ENCODE data around the gene KCNN4.
"Not testable (repeated sequence)": the region's sequence is repeated elsewhere in the genome, so short reads cannot be mapped to it uniquely, and the experiment has no call there.

The KCNN4 gene

DNA sequence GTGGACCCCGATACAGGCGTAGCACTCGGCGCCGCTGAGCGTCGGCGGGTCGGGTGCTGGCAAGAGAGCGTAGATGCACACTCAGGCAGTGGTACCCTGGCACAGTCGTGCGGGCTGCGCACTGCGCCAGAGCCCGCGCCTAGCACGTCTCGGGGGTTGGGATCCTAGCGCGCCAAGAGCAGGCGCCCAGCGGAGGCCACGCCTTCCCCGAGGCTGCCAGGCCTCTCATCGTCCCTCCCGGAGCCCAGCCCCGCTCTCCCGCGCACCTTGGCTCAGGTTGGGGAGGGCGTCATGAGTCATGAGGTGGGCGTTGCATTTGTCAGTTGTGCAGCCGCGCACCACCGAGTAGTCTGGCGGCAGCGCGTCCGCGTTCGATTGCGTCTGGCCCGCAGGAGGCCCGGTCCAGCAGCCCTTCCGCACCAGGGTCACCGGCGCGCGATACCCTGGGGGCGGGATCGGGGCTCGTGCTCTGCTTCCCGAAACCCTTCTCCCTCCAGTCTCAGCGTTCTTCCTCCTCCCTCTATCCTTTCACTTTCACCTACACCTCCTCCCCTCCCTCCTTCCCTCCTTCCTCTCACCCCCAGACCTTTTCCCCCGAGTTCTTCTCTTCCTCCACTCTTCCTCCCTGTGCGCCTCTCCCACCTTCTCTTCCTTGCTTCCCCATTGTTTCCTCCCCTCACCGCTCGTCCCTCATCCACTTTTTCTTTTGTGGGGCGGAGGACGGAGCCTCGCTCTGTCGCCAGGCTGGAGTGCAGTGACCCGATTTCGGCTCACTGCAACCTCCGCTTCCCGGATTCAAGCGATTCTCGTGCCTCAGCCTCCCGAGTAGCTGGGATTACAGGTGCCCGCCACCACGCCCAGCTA lies 18.0 kb upstream of the KCNN4 start:
- DNase-seq (ENCODE audit: low read depth), result peak; percentile 30

DNA sequence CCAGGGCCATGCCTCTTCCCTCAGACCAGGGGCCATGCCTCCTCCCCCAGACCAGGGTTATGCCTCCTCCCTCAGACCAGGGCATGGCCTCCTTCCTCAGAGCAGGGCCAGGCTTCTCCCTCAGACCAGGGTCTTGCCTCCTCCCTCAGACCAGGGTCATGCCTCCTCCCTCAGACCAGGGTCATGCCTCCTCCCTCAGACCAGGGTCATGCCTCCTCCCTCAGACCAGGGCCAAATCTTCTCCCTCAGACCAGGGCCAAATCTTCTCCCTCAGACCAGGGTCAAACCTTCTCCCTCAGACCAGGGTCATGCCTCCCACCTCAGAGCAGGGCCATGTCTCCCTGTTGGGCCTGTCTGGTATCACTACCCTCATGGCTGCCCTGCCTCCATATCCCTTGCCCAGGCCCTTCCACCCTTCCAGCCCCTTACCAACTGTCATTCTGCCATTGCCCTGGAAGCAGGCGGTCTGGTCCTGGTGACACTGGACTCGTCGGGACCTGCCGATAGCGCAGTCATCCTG lies 17.3 kb upstream of the KCNN4 start:
- DNase-seq (ENCODE audit: low read depth), result no peak

DNA sequence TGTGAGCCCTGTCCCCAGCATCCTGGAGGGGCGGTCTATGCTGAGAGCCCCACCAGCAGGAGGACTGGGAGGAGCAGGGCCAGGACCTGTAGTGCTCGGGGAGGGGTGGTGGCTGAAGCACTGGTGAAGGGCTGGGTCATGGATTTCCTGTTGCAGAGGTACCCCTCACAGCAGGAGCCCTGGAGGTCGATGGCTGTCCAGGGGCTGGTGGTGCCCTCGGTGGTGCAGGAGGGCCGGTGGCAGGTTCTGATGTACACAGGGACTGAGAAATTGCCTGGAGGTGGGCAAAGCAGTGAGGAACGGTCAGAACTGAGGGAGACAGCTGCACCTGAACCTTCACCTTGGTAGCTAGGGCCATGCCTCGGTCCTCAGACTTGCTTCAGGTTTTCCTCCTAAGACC lies 16.8 kb upstream of the KCNN4 start:
- DNase-seq (ENCODE audit: low read depth), result no peak

DNA sequence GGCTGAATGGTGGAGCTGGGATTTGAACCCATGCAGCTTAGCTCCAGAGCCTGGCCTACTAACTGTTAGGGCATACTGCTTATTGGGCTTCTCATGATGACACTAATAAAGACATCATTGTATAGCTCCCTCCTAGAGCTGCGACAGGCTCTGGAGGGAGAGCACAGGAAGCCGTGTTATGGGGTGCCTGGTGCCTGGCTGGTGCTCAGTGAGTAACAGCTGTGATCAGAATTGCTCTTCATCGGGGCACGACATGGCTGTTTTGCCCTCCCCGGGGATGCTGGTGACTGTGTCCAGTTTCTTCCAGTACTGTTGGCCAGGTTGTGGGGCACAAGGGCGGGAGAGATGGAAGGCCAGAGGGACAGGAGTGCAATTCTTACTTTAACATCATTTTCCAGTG lies 16.3 kb upstream of the KCNN4 start:
- no peak for DNase-seq (ENCODE audit: low read depth)

DNA sequence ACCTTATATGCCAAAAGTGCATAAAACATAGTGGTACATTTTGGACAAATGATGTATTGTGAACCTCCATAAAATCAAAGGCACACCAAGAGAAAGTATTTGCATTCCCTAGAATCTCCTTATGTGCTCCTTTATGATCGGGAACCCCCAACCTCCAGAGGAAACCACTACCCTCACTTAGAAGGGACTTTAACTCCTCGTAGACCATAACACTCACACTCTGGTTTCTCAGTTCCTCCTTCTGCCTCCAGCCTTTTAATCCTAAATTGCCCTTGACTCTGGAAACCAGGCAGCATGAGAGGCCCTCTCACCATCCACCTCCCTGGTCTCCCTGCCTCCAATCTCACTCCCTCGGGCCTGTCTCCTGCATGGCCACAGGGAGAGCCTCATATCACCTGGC lies 9.8 kb upstream of the KCNN4 start:
- DNase-seq (ENCODE audit: low read depth), result no peak

DNA sequence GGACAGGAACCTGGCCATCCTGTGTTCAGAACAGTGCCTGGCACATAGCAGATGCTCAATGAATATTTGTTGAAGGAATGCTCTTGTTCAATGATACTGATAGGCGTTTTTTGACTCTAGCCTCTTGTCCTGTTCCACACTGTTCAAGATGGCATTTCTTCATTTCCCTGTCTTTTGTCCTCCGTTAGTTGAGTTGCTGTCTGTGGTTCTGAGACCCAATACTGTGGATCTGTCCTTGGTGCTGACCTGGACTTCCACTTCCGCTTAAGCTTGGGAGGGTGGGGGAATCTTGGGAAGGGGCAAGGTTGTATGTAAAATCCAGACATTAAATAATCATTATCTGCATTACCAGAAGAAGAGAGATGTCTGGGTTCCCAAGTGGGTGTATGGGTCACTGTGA lies 8.3 kb upstream of the KCNN4 start:
- DNase-seq (ENCODE audit: low read depth), result no peak

DNA sequence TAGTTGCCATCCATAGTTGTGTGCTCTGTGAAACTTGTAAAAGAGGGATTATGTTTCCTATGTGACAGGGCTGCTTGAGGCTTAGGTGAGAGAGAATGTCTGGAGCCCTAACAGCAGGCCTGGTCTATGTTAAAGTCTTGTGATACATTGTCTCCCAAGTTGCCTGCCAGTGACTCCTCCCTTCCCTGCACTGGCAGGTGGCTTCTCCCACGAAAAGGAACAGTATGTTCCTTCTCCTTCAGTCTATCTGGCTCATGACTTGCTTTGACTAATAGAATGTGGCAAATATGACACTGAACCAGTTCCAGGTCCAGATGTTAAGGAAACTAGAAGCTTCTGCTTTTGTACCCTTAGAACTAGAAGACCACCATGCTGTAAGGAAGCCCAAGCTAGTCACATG lies 5.9 kb upstream of the KCNN4 start:
- DNase-seq (ENCODE audit: low read depth), result no peak

DNA sequence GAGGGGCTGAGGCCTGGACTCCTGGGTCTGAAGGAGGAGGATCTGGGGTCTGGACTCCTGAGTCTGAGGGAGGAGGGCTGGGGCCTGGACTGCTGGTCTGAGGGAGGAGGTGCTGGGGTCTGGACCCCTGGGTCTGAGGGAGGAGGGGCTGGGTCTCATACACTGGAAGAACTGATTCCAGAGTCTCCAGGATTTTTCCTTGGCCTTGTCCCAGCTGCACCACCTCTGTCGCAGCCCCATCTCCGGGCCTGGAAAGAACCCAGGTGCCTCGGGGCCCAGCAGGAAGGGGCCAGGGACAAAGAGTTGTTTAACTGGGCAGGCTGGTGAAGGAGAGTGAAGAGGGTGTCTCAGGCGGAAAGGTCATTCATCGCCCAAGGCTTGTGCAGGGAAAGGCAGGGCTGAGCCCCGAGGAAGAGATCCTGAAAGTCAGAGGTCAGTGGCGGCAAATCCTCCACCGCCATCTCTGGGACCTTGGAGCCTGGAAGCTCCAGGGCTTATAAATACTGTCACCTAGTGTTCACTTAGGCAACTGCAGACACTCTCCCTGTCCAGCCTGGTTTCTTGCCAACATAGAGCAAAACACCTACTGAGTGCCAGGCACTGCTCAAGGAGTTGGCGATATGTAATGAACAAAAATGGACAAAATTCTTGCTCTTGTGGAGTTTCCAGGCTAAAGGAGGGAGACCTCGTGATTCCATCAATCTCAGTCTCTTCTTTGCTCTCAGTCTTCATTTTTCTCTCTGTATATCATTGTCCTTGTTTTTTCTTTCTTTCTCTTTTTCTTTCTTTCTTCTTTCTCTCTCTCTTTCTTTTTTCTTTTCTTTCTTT lies 4.4 kb upstream of the KCNN4 start:
- no peak for DNase-seq (ENCODE audit: low read depth)

DNA sequence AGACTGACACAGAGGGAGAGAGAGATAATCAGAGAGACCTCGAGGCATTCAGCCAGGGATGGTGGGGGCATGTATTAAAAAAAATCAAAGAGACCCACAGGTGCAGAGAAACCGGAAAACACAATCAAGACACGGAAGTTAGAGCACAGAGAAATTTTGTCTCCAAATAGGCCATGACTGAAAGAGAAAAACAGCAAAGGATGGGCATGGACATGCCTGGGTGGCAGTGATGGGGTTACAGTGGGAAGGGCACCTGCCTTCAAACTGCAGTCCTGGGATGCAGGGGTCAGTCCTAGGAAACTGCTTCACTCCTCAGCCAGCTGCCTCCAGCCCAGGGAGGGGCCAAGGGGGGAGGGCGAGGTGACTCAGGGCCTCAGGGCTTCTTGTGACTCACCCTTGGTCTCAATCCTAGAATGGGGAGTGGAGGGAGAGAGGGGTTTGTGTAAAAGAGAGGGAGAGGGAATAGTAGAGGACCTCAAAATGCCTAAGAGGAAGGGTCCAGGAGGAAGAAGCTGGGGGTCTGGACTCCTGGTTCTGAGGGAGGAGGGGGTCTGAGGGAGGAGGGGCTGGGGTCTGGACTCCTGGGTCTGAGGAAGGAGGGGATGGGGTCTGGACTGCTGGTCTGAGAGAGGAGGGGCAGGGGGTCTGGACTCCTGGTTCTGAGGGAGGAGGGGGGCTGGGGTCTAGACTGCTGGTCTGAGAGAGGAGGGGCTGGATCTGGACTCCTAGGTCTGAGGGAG lies 3.6 kb upstream of the KCNN4 start:
- DNase-seq (ENCODE audit: low read depth), result peak; percentile 32

DNA sequence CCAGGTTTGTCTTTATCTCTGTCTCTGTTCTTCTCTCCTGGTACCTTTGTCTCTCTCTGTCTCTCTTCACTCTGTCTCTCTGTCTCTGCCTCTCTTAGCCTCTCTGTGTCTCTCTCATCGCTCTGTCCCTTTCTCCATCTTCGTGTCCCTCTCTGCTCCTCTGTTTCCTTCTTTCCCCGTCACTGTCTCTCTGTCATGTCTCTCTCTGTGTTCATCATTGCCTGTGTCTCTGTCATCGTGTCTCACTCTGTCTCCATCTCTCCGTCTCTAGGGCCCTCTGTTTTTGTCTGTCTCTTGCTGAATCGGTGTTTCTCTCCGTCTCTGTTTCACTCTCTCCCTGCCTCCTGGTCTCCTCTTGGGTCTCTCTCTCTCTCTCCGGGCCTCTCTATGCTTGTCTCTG lies 2.9 kb upstream of the KCNN4 start:
- no peak for DNase-seq (ENCODE audit: low read depth)

DNA sequence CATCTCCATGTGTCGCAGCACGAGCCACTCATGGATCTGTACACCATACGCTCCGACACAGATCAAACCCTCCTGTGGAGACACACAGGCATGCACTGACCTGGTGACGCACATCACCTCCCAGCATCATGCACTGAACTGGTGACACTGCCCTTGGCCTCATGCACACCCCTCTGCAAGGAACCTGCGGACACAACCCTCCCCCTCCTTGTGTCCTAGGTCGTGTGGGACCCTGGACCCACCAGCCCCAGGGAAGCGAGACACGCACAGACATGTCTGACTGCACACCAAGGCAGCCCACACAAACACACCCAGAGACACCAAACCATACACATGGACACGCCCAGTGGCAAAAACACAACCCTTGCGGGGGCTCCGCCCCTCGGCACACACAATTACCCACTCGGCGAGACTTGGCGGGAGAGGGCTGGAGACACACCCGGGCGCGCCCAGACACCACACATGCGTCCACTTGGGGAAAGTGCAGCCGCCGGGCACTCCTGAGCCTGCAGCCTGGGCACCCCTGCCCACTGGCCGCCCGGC lies 2.0 kb upstream of the KCNN4 start:
- no peak for DNase-seq (ENCODE audit: low read depth)

DNA sequence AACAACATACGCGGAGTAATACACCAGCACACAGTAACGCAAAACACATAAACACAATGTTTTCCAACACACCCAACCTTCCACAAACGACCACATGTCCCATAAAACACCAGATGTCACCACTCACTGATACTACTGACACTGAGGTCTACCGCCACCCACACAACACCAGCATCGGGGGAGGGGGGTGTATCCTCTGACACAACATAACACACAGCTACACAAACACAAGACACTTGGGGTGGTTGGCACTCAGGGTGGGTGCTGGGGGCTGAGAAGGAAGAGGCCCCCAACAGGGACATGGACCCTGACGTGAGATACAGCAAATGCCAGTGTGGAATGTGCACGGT lies 1.5 kb upstream of the KCNN4 start:
- no peak for DNase-seq (ENCODE audit: low read depth)

DNA sequence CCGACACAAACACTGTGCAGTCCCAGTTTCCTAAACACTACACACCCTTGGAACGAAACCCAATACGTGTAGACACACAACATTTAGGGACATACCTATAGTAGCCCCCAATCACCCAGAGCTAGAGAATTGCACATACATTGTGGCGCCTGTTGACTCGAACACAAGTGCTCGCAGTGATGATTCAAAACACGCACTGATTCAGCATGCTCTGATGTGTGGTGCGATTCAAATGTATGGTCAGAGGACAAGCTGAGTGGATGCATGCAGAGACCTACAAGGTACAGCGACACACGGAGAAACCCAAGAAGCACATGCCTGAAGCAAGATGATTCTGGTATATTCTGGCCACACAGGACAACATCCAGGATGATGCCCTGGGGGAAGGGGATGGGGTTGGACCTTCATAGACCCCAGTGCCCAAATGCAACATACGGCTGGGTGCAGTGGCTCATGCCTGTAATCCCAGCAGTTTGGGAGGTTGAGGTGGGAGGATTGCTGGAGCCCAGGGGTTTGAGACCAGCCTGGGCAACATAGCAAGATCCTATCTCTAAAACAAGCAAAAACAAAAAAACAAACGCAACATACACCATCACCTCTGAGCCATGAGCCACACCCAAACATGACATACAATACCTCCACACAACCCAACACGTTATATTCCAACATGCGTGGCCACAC lies 997 bp upstream of the KCNN4 start:
- no peak for DNase-seq (ENCODE audit: low read depth)

DNA sequence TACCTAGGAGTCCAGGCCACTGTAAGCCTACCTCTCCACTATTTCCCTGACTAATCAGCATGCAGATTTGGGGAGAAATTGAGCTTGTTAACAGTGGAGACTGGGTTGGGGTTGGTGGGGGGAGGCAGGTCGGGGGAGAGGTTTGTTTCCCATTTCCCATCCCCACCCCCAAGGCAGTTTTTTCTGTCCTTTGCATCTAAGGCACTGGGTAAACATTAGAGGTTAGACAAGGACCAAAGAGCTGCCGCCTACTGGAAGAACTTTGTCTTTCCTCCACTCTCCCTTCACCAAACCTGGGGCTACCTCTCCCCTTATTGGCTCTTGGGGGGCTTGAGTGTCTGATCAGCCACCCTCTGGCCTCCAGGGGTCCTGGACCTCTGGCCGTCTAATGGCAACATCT lies 953 bp downstream of the KCNN4 start:
- no peak for DNase-seq (ENCODE audit: low read depth)

DNA sequence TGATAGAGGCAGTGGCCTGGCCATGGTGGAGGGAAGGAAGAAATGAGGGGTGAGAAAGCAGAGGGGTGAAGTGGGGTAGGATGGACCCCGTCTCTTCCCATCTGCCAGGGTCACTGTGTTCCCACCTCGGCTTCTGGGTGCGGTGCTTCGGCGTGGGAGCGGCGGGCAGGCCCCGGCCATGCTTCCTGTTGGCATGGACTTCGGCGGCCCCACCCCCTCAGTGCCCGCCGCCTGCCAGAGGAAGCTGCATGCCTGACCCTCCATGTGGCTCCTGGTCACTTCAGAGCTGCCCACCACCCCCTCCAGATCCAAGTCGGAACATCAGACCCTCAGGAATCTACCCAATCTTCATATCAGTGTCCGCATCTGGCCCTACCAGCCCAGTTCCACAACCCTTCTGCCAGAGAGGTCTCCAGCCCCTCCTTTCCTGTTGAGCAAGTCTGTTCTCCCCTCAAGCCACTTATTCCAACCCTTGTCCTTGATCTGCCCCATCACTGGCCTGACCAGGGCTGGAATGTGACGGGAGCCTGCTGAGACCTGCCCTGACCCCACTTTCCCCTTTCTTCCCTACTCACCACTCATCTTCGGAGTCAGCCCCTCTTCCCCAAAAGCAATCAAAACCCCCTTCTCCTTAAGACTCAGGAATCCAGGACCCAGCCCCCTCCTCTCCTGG lies 1.5 kb downstream of the KCNN4 start:
- DNase-seq (ENCODE audit: low read depth), result no peak

DNA sequence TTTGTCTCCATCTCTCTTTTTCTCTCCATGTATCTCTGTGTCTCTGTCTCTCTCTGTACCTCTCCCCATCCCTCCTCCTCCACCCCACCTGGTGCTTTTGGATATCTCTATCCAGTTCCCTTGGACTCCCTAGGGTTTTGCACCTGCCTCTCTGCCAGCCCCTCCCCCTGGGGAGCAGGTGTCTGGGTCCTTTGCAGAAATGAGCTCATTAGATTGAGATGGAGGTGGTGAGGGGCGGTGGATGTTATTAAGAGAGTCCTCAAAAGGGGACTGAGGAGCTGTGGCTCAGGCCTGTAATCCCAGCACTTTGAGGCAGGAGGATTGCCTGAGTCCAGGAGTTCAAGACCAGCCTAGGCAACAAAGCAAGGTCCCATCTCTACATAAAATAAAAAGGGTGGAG lies 2.1 kb downstream of the KCNN4 start:
- DNase-seq (ENCODE audit: low read depth), result no peak

DNA sequence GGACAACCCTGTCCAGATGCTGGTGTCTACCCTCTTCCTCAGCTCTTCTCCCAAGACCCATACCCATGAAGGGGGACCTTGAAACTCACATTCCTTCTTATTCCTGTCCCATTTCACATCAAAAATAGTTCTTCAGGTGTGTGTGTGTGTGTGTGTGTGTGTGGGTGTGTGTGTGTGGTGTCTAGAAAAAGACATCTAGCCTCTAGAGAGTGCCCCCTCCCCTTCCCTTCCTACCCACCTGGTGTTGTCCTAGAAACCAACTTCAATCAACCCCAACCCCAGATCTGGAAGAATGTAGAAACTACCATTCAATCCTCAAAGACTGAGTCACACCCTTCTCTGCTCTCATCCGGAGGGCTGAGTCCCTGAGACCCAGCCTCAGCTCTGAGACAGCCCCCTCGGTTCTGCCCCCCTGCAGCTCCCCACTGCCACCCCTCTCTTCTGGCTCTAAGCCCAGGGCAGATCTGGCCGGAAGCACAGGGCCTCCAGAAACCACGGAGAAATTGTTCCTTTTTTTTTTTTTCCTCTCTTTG lies 3.5 kb downstream of the KCNN4 start:
- DNase-seq (ENCODE audit: low read depth), result no peak

DNA sequence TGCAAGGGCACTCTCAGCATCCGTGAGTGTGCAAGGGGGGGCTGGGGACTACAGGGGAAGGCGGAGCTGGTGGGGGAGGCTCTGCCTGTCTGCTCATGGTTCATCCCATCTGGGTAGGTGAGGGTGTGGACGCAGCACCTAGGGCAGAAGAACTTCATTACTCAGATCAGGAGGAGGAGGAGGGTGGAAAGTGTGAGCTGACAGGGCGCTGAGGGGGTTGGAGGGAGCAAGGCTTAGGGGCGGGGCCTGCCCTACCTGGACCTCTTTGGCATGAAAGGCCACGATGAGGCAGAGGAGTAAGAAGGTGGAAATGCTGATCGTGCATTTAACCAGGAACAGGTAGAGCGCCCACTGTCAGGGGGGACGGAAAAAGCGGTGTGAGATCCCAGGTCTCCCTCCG lies 4.5 kb downstream of the KCNN4 start:
- no peak for DNase-seq (ENCODE audit: low read depth)

DNA sequence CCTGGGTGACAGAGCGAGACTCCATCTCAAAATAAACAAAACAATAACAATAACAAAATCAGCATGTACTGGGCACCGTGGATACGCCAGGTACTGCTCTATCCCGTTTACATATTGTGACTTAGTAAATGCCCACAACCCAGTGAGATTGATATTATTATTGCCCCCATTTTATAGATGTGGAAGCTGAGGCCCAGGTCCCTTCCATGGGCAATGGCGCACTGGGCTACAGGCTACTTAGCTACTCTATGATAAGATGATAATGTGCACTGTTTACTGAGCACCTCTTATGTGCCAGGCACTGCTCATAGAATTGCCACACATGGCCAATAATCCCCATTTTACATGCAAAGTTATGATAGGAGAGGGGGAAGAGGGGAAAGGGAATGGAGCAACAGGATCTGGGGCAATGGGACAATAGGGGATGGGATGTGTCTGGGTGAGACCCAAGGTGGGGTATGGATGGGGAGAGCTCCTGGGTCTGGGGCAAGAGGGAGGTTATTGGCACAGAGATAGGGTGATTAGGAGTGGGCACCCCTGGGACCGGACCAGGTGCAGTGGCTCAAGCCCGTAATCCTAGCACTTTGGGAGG lies 5.4 kb downstream of the KCNN4 start:
- DNase-seq (ENCODE audit: low read depth), result no peak

DNA sequence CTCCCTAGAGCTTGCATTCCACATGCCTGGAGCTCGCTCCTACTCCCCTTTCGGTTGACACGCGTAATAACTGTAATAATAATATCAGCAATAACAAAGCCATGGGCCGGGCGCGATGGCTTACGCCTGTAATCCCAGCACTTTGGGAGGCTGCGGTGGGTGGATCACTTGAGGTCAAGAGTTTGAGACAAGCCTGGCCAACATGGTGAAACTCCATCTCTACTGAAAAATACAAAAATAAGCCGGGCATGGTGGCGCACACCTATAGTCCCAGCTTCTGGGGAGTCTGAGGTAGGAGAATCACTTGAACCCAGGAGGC lies 5.9 kb downstream of the KCNN4 start:
- not testable (repeated sequence) for DNase-seq (ENCODE audit: low read depth)
